Epithelial cell of alveolus of lung (primary cell): ENCODE results near the gene PLA2G2F. TPM values are rescaled to one million over a fixed set of nuclear protein-coding genes. Genes with fewer than 3 reads are reported as not detected.

ENCODE experiments used
- total RNA-seq: library from RNA; depleted of rRNA; stranded (reverse); fragments of >200 nt; gene quantifications from 2 replicates; pipeline ENCODE4 v1.2.1, GENCODE V29; 2015

PLA2G2F gene, protein sequence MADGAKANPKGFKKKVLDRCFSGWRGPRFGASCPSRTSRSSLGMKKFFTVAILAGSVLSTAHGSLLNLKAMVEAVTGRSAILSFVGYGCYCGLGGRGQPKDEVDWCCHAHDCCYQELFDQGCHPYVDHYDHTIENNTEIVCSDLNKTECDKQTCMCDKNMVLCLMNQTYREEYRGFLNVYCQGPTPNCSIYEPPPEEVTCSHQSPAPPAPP
- not detected in 2 replicates for total RNA-seq

GRCh38 chr1:20138961-20139550, at the start of gene PLA2G2F:
Gene PLA2G2F, plus strand, starts transcription at chr1:20139323. Its CDS starts 105 bp downstream, at chr1:20139428.

GRCh38 chr1:20119347-20119746, 19.8 kb upstream of the PLA2G2F start, which contains the start of gene PLA2G2D:
Gene PLA2G2D, minus strand, starts transcription at chr1:20119536. Its CDS starts 38 bp downstream, at chr1:20119498.

DNA sequence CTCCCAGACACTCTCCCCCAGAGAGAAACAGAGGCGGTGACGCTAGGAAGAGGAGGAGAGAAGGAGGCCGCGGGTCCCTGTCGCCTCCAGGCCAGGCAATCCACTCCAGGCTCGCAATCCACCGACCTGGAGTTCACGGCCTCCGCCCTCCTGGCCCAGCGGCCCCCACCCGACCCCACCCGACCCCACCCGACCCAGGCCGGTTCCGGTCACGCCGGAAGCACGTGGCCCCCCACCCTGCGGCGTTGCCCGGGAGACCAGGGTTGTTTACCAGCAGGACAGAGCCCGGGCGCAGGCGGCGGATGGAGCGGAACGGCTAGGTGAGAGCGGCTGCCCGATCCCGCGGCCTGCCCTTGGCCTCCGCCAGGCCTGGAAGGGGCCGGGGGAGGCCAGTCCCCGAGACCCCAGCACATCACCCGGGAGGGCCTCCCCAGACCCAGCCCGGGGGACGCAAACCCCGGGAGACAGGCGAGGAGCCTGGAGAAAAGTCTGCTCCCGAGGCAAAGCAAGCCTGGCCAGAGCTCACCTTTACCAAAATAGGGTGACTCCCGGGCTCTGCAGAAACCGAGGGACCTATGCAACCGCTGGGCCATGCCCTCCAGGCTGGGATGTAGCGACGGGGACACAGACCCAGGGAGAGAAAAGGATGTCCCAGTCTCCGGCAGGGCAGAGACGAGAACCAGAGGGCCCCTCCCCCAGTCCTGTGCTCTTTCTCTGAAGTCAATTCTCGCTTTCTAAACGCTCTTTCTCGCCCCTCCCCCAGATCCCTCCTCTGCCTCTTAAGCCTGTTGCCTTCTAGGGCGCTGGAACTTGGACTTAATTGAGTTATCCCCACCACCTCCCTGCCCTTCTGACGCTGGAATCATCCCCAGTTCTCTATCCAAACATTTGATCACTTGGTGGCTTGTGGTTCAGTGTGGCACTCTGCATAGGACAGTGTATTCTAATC, 47.0 kb downstream of the PLA2G2F start, which contains the start of the genes PLA2G2C and UBXN10:
PLA2G2C (minus strand) TSS at position 685 of the 949 bp plus-strand sequence. CDS start 9,155 bp downstream, outside the sequence.
UBXN10 (plus strand) TSS at position 263 of the 949 bp plus-strand sequence. CDS start 4,466 bp downstream, outside the sequence.

Other genes starting within 250 kb of the PLA2G2F start
- gene PLA2G2E, start 215.7 kb upstream of the PLA2G2F start, total RNA-seq, result not detected in 2 replicates
- gene PLA2G2A, start 159.7 kb upstream of the PLA2G2F start, total RNA-seq, result not detected in 2 replicates
- gene PLA2G5, start 69.1 kb upstream of the PLA2G2F start, total RNA-seq, result not detected in 2 replicates
- not detected in 2 replicates for gene PLA2G2D, start 19.8 kb upstream of the PLA2G2F start, total RNA-seq
- gene UBXN10, start 46.8 kb downstream of the PLA2G2F start, total RNA-seq, result under 0.01 and 0.13 TPM in 2 replicates
- gene PLA2G2C, start 47.2 kb downstream of the PLA2G2F start, total RNA-seq, result not detected in 2 replicates
- under 0.01 TPM in 1 of 2 replicates, not detected in the other for gene VWA5B1, start 151.6 kb downstream of the PLA2G2F start, total RNA-seq